Astrocyte (in vitro differentiated cells and primary cell): ENCODE data around the gene MCRS1.

Experiments
- CTCF ChIP-seq: IDR thresholded peaks from 2 replicates; pipeline ENCODE4 v1.5.1; 2011; ENCODE audit warnings: low read depth, mild to moderate bottlenecking, inconsistent platforms, low read length, moderate library complexity; ENCODE audit not compliant: insufficient read depth
- EZH2 ChIP-seq: IDR thresholded peaks from 2 replicates; pipeline ENCODE4 v1.6.1; 2012; ENCODE audit warnings: mild to moderate bottlenecking, low read length, inconsistent platforms; ENCODE audit not compliant: insufficient read depth

- TF ChIP-seq CTCF: no peak
- TF ChIP-seq EZH2: no peak
Observed at GRCh38 chr12:49527361-49528130, 40.4 kb downstream of the MCRS1 start.
